CD4-positive, alpha-beta T cell treated with Interferon gamma for 1 hour (primary cell): ENCODE measurements around the gene GDPD4.

Experiments
- DNase-seq: peaks from one replicate; pipeline ENCODE4 v3.0.0-alpha.2; 2020

GDPD4 gene

DNA sequence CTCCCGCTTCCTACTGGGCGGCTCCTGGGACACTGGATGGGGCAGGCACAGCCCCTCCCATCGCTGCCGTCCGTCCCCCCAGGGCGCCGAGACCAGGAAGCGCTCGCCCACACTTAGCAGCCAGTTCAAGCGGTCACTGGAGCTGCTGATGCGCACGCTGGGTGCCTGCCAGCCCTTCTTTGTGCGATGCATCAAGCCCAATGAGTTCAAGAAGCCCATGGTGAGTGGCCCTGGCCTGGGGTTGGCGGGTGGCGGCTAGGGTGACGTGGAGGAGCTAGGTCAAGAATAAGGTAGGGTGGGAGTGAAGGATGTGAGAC is 128.9 kb downstream of the GDPD4 start:
- no peak for DNase-seq

DNA sequence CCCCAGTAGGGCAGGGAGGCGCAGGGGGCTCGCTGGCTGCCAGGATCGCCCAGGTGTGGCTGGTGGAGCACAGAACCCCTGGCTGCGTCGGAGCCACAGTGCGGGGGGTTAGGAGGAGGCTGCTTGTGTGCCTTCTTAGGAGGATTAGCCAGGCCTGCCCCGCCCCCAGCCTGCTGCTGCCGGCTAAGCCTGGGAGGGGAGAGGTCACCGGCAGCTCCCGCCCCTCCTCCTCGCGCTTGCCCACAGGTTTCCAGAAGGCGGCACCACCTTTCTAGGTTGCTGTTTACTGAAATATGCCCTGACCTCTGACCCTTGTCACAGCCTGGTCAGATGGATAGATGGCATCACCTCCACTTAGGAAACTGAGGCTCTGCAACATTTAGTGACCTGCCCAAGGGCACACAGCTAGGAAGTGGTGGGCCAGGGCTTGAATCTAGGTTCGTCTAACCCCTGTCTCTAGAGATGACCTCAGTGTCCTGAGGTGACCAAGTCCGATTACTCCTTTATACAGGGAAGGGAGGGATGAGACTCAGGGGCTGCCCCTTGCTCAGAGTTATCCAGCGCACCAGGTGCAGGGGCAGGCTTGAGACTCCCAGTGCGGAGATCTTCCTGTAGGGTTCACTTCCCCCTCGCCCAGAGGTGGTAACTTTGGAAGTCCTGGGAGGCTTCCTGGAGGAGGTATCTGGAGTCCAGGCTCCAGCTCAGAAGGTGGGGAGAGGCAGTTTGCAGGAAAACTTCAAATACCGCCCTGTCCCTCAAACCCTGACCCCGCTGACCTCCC is 129.4 kb downstream of the GDPD4 start:
- DNase-seq, result no peak

DNA sequence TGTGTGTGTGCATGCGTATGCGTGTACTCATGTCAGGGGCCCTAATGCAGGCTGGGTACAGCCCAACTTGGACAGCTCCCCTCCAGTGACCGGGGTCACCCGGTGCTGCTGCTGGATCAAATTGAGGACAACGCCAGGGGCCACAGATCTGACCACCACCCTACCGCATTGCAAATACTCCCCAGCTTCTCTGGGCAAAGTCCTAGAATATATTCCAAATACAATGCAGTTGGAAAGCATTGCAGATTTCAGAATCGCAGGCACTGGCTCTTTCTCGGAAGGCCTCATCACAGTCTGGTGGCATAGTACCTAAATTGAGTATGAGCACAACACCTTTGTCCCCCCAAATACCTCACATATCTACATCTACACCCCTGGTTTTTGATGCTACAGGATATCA is 130.2 kb downstream of the GDPD4 start:
- DNase-seq, result no peak

DNA sequence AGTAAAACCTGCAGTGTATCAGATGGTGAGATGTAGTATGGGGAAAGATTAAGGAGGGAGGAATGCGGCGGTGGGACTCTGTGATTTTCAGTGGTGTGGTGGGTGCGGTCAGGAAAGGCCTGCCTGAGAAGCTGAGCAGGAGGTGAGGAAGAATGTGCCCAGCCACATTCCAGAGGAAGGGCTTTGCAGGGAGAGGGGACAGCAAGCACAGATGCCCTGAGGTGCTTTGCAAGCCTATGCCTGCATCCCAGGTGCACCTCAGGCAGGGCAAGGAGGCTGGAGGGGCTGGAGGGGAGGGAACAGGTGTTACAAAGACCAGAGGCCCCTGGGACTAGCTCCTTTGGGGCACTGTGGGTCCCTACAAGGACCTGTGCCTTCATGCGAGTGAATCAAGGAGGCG is 131.4 kb downstream of the GDPD4 start:
- no peak for DNase-seq

DNA sequence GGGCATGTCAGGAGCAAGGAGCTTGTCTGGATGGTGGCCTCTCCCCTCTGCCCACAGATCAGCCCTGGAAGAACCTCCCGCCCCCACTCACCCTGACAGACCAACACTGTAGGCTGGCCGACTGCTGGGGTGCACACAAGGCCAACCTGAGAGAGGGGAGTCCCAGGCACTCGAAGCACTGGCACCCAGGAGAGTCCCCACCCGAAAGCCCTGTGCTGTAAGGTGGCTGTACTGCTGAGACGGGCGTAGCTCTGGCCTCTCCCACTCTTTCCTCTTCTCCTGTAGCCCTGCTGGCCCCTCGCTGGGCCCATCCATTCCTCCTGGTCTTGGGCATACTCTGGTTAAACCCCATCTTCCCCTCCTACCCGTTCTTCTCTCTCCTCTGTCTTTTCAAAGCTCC is 133.7 kb downstream of the GDPD4 start:
- DNase-seq, result no peak

DNA sequence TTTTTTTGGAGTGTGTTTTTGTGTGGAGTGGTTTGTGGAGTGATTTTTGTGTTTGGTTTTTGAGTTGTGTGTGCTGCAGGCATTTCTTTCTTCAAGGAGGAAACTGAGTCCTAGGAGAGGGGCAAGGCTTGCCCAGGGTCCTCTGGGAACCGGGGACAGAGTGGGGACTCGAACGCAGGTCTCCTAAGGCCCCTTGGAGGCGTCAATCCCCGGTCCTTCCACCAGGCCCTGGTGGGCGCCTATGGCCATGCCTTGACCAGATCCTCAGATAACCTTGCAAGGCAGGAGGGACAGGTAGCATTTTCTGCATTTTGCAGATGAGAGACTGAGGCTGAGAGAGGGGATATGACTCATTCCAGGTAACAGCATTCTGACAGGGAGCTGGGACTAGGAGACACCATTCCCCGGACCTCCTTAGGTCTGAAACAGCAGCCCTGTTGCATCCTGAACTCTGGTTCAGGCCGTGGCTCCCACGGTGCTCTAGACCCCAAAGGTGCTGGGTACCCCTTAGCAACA is 134.3 kb downstream of the GDPD4 start:
- DNase-seq, result no peak
